Measurements from ENCODE around the gene PCDHGA7. TPM values are rescaled to one million over a fixed set of nuclear protein-coding genes. Genes with fewer than 3 reads are reported as not detected.
"Not testable (repeated sequence)": the region's sequence is repeated elsewhere in the genome, so short reads cannot be mapped to it uniquely, and the experiment has no call there.

The PCDHGA7 gene
- total and polyA plus RNA-seq, 5 donors from 2014 or later, result 0.09 TPM; not detected in 4

DNA sequence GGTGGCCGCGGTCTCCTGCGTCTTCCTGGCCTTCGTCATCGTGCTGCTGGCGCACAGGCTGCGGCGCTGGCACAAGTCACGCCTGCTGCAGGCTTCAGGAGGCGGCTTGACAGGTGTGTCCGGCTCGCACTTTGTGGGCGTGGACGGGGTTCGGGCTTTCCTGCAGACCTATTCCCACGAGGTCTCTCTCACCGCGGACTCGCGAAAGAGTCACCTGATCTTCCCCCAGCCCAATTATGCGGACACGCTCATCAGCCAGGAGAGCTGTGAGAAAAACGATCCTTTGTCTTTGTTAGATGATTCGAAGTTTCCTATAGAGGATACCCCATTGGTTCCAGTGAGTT, 32.7 kb downstream of the PCDHGA7 start:
- peaks cover 18 to 41% of the 10 kb centered on the region in 2 experiments for H3K9me3 ChIP-seq (ENCODE audit: control insufficient read depth in 2 of 2, low read length in 2 of 2)
- peak overlapping the region in 2 of 4 donors; percentile 4 to 42 for H3K4me3 Mint-ChIP-seq

DNA sequence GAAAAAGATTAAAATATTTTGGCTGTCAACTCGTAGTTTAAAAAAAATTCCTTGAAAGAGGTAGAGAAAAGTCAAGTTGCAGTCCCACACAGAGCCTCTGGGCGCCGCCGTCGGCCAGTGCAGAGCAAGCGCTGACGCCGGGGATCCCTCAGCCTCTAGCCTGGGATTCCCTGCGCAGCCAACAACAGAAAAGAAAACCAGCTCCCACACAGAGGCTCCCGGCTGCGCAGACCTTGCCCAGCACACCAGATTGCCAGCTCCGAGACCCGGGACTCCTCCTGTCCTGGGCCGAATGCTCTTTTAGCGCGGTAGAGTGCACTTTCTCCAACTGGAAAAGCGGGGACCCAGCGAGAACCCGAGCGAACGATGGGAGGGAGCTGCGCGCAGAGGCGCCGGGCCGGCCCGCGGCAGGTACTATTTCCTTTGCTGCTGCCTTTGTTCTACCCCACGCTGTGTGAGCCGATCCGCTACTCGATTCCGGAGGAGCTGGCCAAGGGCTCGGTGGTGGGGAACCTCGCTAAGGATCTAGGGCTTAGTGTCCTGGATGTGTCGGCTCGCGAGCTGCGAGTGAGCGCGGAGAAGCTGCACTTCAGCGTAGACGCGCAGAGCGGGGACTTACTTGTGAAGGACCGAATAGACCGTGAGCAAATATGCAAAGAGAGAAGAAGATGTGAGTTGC, 35.1 kb downstream of the PCDHGA7 start, which contains the start of gene PCDHGB7:
Gene PCDHGB7 (plus strand): TSS at position 184 of the 679 bp plus-strand sequence. CDS start 183 bp downstream, at position 367.
- not testable (repeated sequence) for H3K27ac ChIP-seq (ENCODE audit: insufficient read depth, low read length, poor library complexity, severe bottlenecking); H3K4me3 ChIP-seq (ENCODE audit: low read depth, low read length); H3K36me3 ChIP-seq (ENCODE audit: control insufficient read depth, insufficient read depth, low read length)
- Histone ChIP-seq H3K4me1 (ENCODE audit: control insufficient read depth, insufficient read depth, low read length, poor library complexity, severe bottlenecking) (peaks cover 21% of the 10 kb centered on the region), H3K27me3 (ENCODE audit: control insufficient read depth, insufficient read depth, low read length) (peaks cover 65% of the 10 kb centered on the region), H3K9me3 (ENCODE audit: control insufficient read depth in 2 of 2, low read length in 2 of 2) (peaks cover 30 to 65% of the 10 kb centered on the region in 2 experiments)
- Mint-ChIP-seq H3K4me1 (peaks cover 0 to 38% (median 19%) of the 10 kb centered on the region in 4 donors), H3K27me3 (peaks cover 80% of the 10 kb centered on the region), H3K36me3 (peaks cover 18% of the 10 kb centered on the region), H3K9me3 (peaks cover 0 to 53% (median 21%) of the 10 kb centered on the region in 7 donors), H3K4me3 (peak within 1 kb of the TSS; percentile 39 to 66 (median 50)), H3K27ac (peak within 1 kb of the TSS in 1 of 3 donors; percentile 83)
- DNase-seq, result peak in 1 of 3 donors; percentile 51
- peak; percentile 38 to 51 for ATAC-seq (ENCODE audit: low read depth in 2 of 2)

More for the DNA sequence above, 32.7 kb downstream of the PCDHGA7 start:
- not testable (repeated sequence) for DNase-seq; H3K4me3 ChIP-seq (ENCODE audit: low read depth, low read length); H3K36me3 ChIP-seq (ENCODE audit: control insufficient read depth, insufficient read depth, low read length); H3K27ac Mint-ChIP-seq; H3K27ac ChIP-seq (ENCODE audit: insufficient read depth, low read length, poor library complexity, severe bottlenecking); ATAC-seq (ENCODE audit: low read depth in 2 of 2)
- Histone ChIP-seq H3K27me3 (ENCODE audit: control insufficient read depth, insufficient read depth, low read length) (peaks cover 58% of the 10 kb centered on the region), H3K4me1 (ENCODE audit: control insufficient read depth, insufficient read depth, low read length, poor library complexity, severe bottlenecking) (peaks cover 18% of the 10 kb centered on the region)
- peaks cover 20% of the 10 kb centered on the region for H3K36me3 Mint-ChIP-seq
- peaks cover 0 to 26% (median 16%) of the 10 kb centered on the region in 4 donors for H3K4me1 Mint-ChIP-seq
- H3K27me3 Mint-ChIP-seq, result peaks cover 73% of the 10 kb centered on the region
- H3K9me3 Mint-ChIP-seq, result peaks cover 0 to 39% (median 18%) of the 10 kb centered on the region in 7 donors

DNA sequence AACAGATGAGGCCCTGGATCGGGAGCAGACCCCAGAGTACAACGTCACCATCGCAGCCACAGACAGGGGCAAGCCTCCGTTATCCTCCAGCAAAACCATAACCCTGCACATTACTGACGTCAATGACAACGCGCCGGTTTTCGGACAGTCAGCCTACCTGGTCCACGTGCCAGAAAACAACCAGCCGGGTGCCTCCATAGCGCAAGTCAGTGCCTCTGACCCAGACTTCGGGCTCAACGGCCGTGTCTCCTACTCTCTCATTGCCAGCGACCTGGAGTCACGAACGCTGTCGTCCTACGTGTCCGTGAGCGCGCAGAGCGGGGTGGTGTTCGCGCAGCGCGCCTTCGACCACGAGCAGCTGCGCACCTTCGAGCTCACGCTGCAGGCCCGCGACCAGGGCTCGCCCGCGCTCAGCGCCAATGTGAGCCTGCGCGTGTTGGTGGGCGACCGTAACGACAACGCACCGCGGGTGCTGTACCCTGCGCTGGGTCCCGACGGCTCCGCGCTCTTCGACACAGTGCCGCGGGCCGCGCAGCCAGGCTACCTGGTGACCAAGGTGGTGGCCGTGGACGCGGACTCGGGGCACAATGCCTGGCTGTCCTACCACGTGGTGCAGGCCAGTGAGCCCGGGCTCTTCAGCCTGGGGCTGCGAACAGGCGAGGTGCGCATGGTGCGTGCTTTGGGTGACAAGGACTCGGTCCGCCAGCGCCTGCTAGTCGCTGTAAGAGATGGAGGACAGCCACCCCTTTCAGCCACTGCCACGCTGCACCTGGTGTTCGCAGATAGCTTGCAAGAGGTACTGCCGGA, 36.7 kb downstream of the PCDHGA7 start:
- peaks cover 0 to 49% (median 20%) of the 10 kb centered on the region in 7 donors for H3K9me3 Mint-ChIP-seq
- peaks cover 17% of the 10 kb centered on the region for H3K36me3 Mint-ChIP-seq
- H3K27me3 ChIP-seq (ENCODE audit: control insufficient read depth, insufficient read depth, low read length), result peaks cover 58% of the 10 kb centered on the region
- H3K4me1 Mint-ChIP-seq, result peaks cover 0 to 22% (median 7%) of the 10 kb centered on the region in 4 donors
- DNase-seq, result no peak
- no peak overlapping the region for H3K27ac Mint-ChIP-seq
- H3K27me3 Mint-ChIP-seq, result peaks cover 70% of the 10 kb centered on the region
- H3K27ac ChIP-seq (ENCODE audit: insufficient read depth, low read length, poor library complexity, severe bottlenecking), result no peak overlapping the region
- H3K4me3 ChIP-seq (ENCODE audit: low read depth, low read length), result no peak overlapping the region
- peak overlapping the region in 1 of 4 donors; percentile 54 for H3K4me3 Mint-ChIP-seq
- peaks cover 9% of the 10 kb centered on the region for H3K4me1 ChIP-seq (ENCODE audit: control insufficient read depth, insufficient read depth, low read length, poor library complexity, severe bottlenecking)
- no peak for ATAC-seq (ENCODE audit: low read depth in 2 of 2)
- no peaks in the 10 kb centered on the region for H3K36me3 ChIP-seq (ENCODE audit: control insufficient read depth, insufficient read depth, low read length)
- peaks cover 26 to 66% of the 10 kb centered on the region in 2 experiments for H3K9me3 ChIP-seq (ENCODE audit: control insufficient read depth in 2 of 2, low read length in 2 of 2)

DNA sequence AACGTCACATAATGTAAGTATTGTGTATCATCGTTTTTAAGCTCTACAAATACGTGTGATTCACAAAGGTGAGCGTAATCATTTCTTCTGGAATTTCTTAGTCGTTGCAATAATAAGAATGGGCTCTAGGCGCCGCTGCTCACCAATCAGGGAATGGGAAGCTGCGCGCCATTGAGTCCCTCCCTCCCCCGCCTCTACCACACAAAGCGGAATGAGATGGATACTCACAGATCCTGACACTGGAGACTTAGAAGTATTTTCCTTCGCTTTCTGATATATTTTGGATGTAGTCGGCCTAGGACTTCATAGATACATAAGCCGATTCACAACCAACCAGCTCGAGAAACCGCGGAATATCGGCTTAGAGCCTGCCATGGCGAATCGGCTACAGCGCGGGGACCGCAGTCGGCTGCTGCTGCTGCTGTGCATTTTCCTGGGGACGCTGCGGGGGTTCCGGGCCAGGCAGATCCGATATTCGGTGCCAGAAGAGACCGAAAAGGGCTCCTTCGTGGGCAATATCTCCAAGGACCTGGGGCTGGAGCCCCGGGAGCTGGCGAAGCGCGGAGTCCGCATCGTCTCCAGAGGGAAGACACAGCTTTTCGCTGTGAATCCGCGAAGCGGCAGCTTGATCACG, 38.4 kb downstream of the PCDHGA7 start, which contains the start of gene PCDHGA11:
Gene PCDHGA11 (plus strand): TSS at position 197 of the 634 bp plus-strand sequence. CDS start 177 bp downstream, at position 374.
- peaks cover 69% of the 10 kb centered on the region for H3K27me3 Mint-ChIP-seq
- H3K27ac Mint-ChIP-seq, result peak within 1 kb of the TSS in 2 of 3 donors; percentile 26 to 58
- Histone ChIP-seq H3K36me3 (ENCODE audit: control insufficient read depth, insufficient read depth, low read length) (no peaks in the 10 kb centered on the region), H3K27me3 (ENCODE audit: control insufficient read depth, insufficient read depth, low read length) (peaks cover 55% of the 10 kb centered on the region), H3K4me3 (ENCODE audit: low read depth, low read length) (peak within 1 kb of the TSS; percentile 34), H3K9me3 (ENCODE audit: control insufficient read depth in 2 of 2, low read length in 2 of 2) (peaks cover 24 to 60% of the 10 kb centered on the region in 2 experiments), H3K27ac (ENCODE audit: insufficient read depth, low read length, poor library complexity, severe bottlenecking) (no peak within 1 kb of the TSS), H3K4me1 (ENCODE audit: control insufficient read depth, insufficient read depth, low read length, poor library complexity, severe bottlenecking) (peaks cover 9% of the 10 kb centered on the region)
- ATAC-seq (ENCODE audit: low read depth in 2 of 2), result no peak
- peaks cover 13% of the 10 kb centered on the region for H3K36me3 Mint-ChIP-seq
- peak in 1 of 3 donors; percentile 55 for DNase-seq
- peak within 1 kb of the TSS; percentile 54 to 80 (median 66) for H3K4me3 Mint-ChIP-seq
- peaks cover 0 to 19% (median 6%) of the 10 kb centered on the region in 4 donors for H3K4me1 Mint-ChIP-seq
- peaks cover 0 to 48% (median 19%) of the 10 kb centered on the region in 7 donors for H3K9me3 Mint-ChIP-seq

DNA sequence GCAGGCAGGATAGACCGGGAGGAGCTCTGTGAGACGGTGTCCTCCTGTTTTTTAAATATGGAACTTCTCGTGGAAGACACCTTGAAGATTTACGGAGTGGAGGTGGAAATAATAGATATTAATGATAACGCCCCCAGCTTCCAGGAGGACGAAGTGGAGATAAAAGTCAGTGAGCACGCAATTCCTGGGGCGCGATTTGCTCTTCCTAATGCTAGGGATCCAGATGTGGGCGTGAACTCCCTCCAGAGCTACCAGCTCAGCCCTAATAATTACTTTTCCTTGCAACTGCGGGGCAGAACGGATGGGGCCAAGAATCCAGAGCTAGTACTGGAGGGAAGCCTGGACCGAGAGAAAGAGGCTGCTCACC, 38.9 kb downstream of the PCDHGA7 start:
- peak overlapping the region in 3 of 4 donors; percentile 34 to 80 (median 69) for H3K4me3 Mint-ChIP-seq
- peaks cover 9% of the 10 kb centered on the region for H3K4me1 ChIP-seq (ENCODE audit: control insufficient read depth, insufficient read depth, low read length, poor library complexity, severe bottlenecking)
- ATAC-seq (ENCODE audit: low read depth in 2 of 2) (no peak), DNase-seq (no peak)
- peaks cover 13% of the 10 kb centered on the region for H3K36me3 Mint-ChIP-seq
- no peaks in the 10 kb centered on the region for H3K36me3 ChIP-seq (ENCODE audit: control insufficient read depth, insufficient read depth, low read length)
- no peak overlapping the region for H3K27ac ChIP-seq (ENCODE audit: insufficient read depth, low read length, poor library complexity, severe bottlenecking)
- H3K4me1 Mint-ChIP-seq, result peaks cover 0 to 19% (median 6%) of the 10 kb centered on the region in 4 donors
- peaks cover 68% of the 10 kb centered on the region for H3K27me3 Mint-ChIP-seq
- H3K9me3 Mint-ChIP-seq, result peaks cover 0 to 48% (median 19%) of the 10 kb centered on the region in 7 donors
- H3K27ac Mint-ChIP-seq, result peak overlapping the region in 1 of 3 donors; percentile 58
- H3K27me3 ChIP-seq (ENCODE audit: control insufficient read depth, insufficient read depth, low read length), result peaks cover 53% of the 10 kb centered on the region
- peaks cover 24 to 56% of the 10 kb centered on the region in 2 experiments for H3K9me3 ChIP-seq (ENCODE audit: control insufficient read depth in 2 of 2, low read length in 2 of 2)
- no peak overlapping the region for H3K4me3 ChIP-seq (ENCODE audit: low read depth, low read length)

DNA sequence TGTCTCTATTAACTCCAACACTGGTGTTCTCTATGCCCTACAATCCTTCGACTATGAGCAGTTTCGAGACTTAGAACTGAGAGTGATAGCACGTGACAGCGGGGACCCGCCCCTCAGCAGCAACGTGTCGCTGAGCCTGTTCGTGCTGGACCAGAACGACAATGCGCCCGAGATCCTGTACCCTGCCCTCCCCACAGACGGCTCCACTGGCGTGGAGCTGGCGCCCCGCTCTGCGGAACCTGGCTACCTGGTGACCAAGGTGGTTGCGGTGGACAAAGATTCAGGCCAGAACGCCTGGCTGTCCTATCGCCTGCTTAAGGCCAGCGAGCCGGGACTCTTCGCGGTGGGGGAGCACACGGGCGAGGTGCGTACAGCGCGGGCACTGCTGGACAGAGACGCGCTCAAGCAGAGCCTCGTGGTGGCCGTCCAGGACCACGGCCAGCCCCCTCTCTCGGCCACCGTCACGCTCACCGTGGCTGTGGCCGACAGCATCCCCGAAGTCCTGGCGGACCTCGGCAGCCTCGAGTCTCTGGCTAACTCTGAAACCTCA, 40.3 kb downstream of the PCDHGA7 start:
- DNase-seq (no peak), ATAC-seq (ENCODE audit: low read depth in 2 of 2) (no peak)
- Histone ChIP-seq H3K4me1 (ENCODE audit: control insufficient read depth, insufficient read depth, low read length, poor library complexity, severe bottlenecking) (peaks cover 4% of the 10 kb centered on the region), H3K4me3 (ENCODE audit: low read depth, low read length) (no peak overlapping the region), H3K9me3 (ENCODE audit: control insufficient read depth in 2 of 2, low read length in 2 of 2) (peaks cover 24 to 56% of the 10 kb centered on the region in 2 experiments), H3K36me3 (ENCODE audit: control insufficient read depth, insufficient read depth, low read length) (no peaks in the 10 kb centered on the region), H3K27me3 (ENCODE audit: control insufficient read depth, insufficient read depth, low read length) (peaks cover 46% of the 10 kb centered on the region), H3K27ac (ENCODE audit: insufficient read depth, low read length, poor library complexity, severe bottlenecking) (no peak overlapping the region)
- Mint-ChIP-seq H3K9me3 (peaks cover 0 to 52% (median 20%) of the 10 kb centered on the region in 7 donors), H3K36me3 (peaks cover 13% of the 10 kb centered on the region), H3K27ac (no peak overlapping the region), H3K4me1 (peaks cover 0 to 18% (median 5%) of the 10 kb centered on the region in 4 donors), H3K27me3 (peaks cover 59% of the 10 kb centered on the region), H3K4me3 (no peak overlapping the region)
